A673 (cell line): Measurements from ENCODE around the gene SAPCD1. TPM values are rescaled to one million over a fixed set of nuclear protein-coding genes. Genes with fewer than 3 reads are reported as not detected.
A peak's percentile ranks its signal among the peaks of the same experiment; 100 is the strongest.

ENCODE experiments used
- BruUV-seq: library from RNA; stranded (reverse); fragments of 400-500 nt; replicated peaks from 2 replicates; lab custom pipeline; 2021; lab: Mats Ljungman, UMichigan
- CTCF ChIA-PET: fragments of 300-600 bp; sonication (Branson Sonifier 250); formaldehyde crosslinking; loops from one replicate; lab custom pipeline; 2022; ENCODE audit warnings: antibody characterized with exemption; lab: Charles Lee
- POLR2A ChIA-PET: fragments of 300-600 bp; sonication (Branson Sonifier 250); formaldehyde crosslinking; loops from one replicate; lab custom pipeline; 2022; ENCODE audit warnings: antibody characterized with exemption; ENCODE audit not compliant: low non-redundant PET; lab: Charles Lee
- DNase-seq: peaks from one replicate; pipeline ENCODE4 v3.0.0-alpha.2; 2015; ENCODE audit warnings: low spot score
- H3K27ac ChIP-seq: fragments of 200-600 bp; sonication (generic); 2 replicates; pipeline ENCODE4 v1.5.1; 2016; ENCODE audit warnings: mixed run types, low read depth, mild to moderate bottlenecking, mixed read lengths, antibody characterized with exemption, low read length; ENCODE audit not compliant: poor library complexity, severe bottlenecking
- H3K27me3 ChIP-seq: fragments of 200-600 bp; sonication (generic); replicated peaks from 2 replicates; pipeline ENCODE4 v1.6.1; 2017; ENCODE audit warnings: mixed run types, low read depth, mild to moderate bottlenecking, mixed read lengths, antibody characterized with exemption, low read length; ENCODE audit not compliant: insufficient read depth, poor library complexity
- H3K36me3 ChIP-seq: fragments of 200-600 bp; sonication (generic); 2 replicates; pipeline ENCODE4 v1.6.1; 2016; ENCODE audit warnings: mixed run types, mild to moderate bottlenecking, mixed read lengths, antibody characterized with exemption, low read length; ENCODE audit not compliant: insufficient read depth, poor library complexity, severe bottlenecking
- H3K4me1 ChIP-seq: fragments of 200-600 bp; sonication (generic); 2 replicates; pipeline ENCODE4 v1.6.1; 2017; ENCODE audit warnings: mixed run types, mild to moderate bottlenecking, mixed read lengths, antibody characterized with exemption, low read length; ENCODE audit not compliant: insufficient read depth, poor library complexity, severe bottlenecking
- H3K4me3 ChIP-seq: fragments of 200-600 bp; sonication (generic); 2 replicates; pipeline ENCODE4 v1.5.1; 2016; ENCODE audit warnings: low read depth, mixed run types, mild to moderate bottlenecking, mixed read lengths, low read length; ENCODE audit not compliant: poor library complexity, severe bottlenecking
- H3K9me3 ChIP-seq: fragments of 200-600 bp; sonication (generic); 2 replicates; pipeline ENCODE4 v1.6.1; 2016; ENCODE audit warnings: mixed run types, low read depth, mild to moderate bottlenecking, mixed read lengths, antibody characterized with exemption, low read length; ENCODE audit not compliant: poor library complexity, severe bottlenecking
- CTCF ChIP-seq: fragments of 300-800, 200-600 bp; sonication (generic); conservative IDR thresholded peaks from 2 replicates; pipeline ENCODE4 v1.5.1; 2017; ENCODE audit warnings: low read depth, mild to moderate bottlenecking, antibody characterized with exemption, low read length, moderate library complexity, mixed read lengths
- EZH2 ChIP-seq: fragments of 200-600 bp; sonication (generic); IDR thresholded peaks from 2 replicates; pipeline ENCODE4 v1.6.1; 2017; ENCODE audit warnings: borderline replicate concordance, low read depth, mild to moderate bottlenecking, mixed read lengths, antibody characterized with exemption, low read length; ENCODE audit not compliant: poor library complexity, severe bottlenecking
- intact Hi-C: fragments of 100-400 bp; cut with micrococcal nuclease; formaldehyde crosslinking; loops from one replicate; pipeline ENCODE4 v1.10.0; 2022; ENCODE audit not compliant: unreplicated experiment
- total RNA-seq: library from RNA; stranded (reverse); gene quantifications from 2 replicates; pipeline ENCODE4 v1.2.3, GENCODE V29; 2021

The SAPCD1 gene
- total RNA-seq, 1 experiment from 2014 or later: 9.9 TPM

- Histone ChIP-seq H3K4me1 (peaks cover 11% of the 10 kb centered on the region), H3K27me3 (no peaks in the 10 kb centered on the region), H3K36me3 (peaks cover 78% of the 10 kb centered on the region), H3K27ac (no peak overlapping the region), H3K4me3 (no peak overlapping the region), H3K9me3 (no peaks in the 10 kb centered on the region)
- ChIA-PET POLR2A (no interaction called here), CTCF (no interaction called here)
- no TSS peak for BruUV-seq
- no peak for TF ChIP-seq CTCF
- intact Hi-C loops: no loop called here
- DNase-seq: no peak
These were observed 19.0 kb downstream of the SAPCD1 start for GRCh38 chr6:31781244-31782125.

GRCh38 chr6:31782126-31782855 lies 19.8 kb downstream of the SAPCD1 start:
- H3K27ac ChIP-seq: no peak overlapping the region
- H3K4me1 ChIP-seq: peaks cover 3% of the 10 kb centered on the region
- no peaks in the 10 kb centered on the region for H3K27me3 ChIP-seq
- intact Hi-C loops: no loop called here
- H3K4me3 ChIP-seq: no peak overlapping the region
- TF ChIP-seq CTCF (no peak), EZH2 (no peak)
- no peak for DNase-seq
- ChIA-PET POLR2A (no interaction called here), CTCF (no interaction called here)
- H3K36me3 ChIP-seq: peaks cover 82% of the 10 kb centered on the region
- no peaks in the 10 kb centered on the region for H3K9me3 ChIP-seq
- TSS peak; percentile 42 for BruUV-seq

- H3K4me3 ChIP-seq: no peak overlapping the region
- intact Hi-C loops: no loop called here
- H3K36me3 ChIP-seq: peaks cover 72% of the 10 kb centered on the region
- H3K27ac ChIP-seq: no peak overlapping the region
- DNase-seq: no peak
- ChIA-PET CTCF (no interaction called here), POLR2A (interaction anchor here (0.5 kb wide), 1 partner anchor 9 kb away, joined by 3 read pairs; no protein-coding TSS in a partner anchor)
- BruUV-seq: no TSS peak
- no peaks in the 10 kb centered on the region for H3K27me3 ChIP-seq
- H3K9me3 ChIP-seq: no peaks in the 10 kb centered on the region
- H3K4me1 ChIP-seq: no peaks in the 10 kb centered on the region
- TF ChIP-seq EZH2 (no peak), CTCF (no peak)
These were observed 21.9 kb downstream of the SAPCD1 start for GRCh38 chr6:31784098-31784925.
